T-helper 9 cell (primary cell): ENCODE results near the gene NSDHL.
"Not testable (repeated sequence)": the region's sequence is repeated elsewhere in the genome, so short reads cannot be mapped to it uniquely, and the experiment has no call there.

ENCODE experiments used
- DNase-seq: peaks from one replicate; pipeline ENCODE4 v3.0.0-alpha.2; 2020

NSDHL gene

DNA sequence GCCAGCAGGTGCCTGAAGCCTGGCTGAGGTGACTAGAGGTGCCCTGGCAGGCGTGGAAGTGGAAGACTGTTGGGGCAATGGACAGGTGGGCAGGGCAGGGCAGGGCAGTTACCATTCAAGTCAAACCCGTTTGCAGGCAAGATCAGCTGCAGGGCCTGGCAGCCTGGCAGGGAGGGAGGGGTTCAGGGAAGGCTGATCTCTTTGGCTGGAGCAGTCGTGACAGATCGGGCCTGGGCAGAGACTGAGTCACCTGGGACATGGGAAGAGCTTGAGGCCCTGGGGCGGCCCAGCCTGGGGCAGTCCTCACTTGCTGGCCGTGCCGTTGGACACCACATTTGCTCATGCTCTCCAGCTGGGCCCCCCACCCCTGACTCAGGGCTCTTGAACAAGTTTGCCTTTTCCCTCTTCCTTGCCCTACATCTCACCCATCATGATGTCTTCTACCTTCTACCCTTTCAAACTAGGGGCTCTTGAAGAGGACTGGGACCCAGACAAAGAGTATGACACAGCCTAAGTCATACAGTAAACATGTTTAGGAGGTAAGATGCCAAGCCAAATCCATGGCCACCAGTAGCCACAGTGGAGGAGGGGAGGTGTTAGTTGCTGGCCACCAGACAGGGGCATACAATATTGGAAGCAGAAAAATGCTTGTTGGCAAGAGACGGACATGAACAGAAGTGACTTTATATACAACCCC, 65.0 kb downstream of the NSDHL start:
- no peak for DNase-seq

DNA sequence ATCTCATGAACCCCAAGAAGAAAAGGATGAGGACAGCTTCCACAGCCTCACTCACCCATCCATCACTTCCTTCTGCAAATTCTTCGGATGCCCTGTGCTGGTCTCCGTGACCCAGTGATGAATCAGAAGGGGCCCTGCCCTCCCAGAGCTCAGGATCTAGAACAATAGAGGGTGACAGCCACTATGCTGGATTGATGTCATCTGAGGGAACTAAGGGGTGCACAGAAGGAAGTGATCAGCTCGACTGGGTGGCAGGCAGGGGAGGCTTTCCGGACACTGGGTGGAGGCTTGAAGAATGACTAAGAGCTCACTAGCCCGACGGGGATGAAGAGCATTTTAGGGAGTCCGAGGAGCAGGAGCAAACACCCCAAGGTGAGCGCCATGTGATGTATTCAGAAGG, 65.6 kb downstream of the NSDHL start:
- no peak for DNase-seq

DNA sequence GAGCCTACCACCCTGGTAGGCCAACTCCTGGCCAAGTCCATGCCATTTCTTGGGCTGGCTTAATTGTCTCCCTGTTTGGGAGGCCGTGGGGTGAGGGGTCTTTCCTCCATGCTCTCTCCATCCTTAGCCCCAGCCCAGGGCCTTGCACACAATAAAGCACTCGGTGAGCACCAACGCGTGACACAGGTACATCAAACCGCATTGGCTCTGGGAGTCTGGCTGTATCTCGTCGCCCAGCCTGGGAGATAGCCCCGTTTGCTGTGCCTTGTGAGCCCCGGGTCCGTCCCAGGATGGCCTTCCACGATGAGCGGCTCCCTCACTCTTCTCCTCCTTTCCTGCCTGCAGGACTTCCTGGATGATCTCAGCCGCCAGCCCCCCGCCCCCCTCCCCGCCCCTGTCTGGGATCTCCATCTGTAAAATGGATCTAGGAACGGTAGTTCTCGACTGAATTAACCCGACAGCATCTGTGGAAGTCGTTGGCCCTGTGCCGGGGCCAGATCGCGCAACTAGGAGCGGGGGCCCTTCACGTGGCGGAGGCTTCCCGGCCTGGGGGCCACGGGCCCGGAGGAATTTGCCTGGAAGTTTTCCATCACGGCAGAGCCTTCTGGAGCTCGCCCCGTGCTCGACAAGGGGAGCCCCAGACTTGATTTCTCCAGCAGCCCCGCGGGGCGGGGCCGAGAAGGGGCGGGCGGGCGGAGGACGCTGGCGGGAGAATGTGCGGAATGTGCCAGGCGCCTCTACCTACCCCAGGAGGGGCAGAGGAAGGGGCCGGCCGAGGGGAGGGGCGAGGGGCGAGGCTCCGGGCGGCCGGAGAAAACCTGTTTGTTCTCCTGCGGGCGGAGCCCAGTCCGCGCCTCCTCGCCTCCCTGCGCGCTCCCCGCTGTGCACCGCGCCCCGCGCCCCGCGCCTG, 66.6 kb downstream of the NSDHL start, which contains the start of gene ZNF185:
Gene ZNF185 (plus strand): TSS at position 846 of the 910 bp plus-strand sequence. CDS start 16,423 bp downstream, outside the sequence.
- no peak for DNase-seq

DNA sequence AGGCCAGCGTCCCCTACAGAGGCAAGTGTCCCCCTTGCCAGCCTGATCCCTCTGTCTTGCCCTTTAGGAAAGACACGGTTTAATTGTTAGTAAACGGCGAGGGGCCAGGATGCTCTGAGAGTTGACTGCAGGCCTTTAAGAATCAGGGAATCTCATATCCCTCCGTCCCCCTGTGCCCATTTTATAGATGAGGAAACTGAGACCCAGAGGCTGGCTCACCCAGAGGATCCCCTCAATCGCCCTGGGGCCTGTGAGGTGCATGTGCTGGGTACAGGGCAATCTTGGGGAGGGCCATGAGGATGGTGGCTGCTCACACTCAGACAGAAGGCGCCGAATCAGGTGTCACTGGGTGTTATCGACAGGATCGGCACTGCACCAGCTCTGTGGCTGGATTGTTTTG, 67.6 kb downstream of the NSDHL start:
- no peak for DNase-seq

DNA sequence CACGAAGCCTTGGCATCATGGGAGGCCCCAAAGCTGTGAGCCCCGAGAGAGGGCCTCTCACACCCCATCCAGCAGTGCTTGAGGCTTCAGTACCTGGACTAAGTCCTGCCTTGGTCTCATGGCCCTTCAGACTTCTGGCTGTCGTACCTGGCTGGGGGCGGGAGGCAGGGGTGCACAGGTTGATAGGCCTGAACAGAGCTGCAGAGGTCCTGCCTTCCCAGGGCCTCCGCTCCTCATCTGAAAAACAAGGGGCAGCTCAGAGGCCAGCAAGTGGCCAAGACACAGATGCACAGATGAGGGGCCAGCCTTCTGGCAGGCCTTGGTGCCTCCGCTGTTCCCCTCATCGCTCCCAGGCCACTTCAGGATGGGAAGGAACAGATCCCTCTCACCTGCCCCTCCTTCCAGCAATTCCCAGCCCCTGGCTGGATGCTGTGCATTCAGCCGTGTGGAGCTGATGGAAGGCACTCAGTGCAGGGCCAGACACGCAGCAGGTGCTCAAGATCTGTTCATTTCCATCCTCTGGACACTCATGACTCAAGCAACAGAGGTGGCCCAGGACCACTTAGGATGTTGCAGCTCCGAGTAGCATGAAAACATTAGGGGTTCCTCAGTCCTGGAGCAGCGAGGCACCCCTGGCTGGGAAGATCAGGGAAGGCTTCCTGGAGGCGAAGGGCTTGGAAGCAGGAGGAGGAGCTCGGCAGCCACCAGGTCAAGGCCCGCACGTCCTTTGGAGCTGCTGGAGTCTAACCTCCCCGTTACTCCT, 68.4 kb downstream of the NSDHL start:
- DNase-seq, result no peak

DNA sequence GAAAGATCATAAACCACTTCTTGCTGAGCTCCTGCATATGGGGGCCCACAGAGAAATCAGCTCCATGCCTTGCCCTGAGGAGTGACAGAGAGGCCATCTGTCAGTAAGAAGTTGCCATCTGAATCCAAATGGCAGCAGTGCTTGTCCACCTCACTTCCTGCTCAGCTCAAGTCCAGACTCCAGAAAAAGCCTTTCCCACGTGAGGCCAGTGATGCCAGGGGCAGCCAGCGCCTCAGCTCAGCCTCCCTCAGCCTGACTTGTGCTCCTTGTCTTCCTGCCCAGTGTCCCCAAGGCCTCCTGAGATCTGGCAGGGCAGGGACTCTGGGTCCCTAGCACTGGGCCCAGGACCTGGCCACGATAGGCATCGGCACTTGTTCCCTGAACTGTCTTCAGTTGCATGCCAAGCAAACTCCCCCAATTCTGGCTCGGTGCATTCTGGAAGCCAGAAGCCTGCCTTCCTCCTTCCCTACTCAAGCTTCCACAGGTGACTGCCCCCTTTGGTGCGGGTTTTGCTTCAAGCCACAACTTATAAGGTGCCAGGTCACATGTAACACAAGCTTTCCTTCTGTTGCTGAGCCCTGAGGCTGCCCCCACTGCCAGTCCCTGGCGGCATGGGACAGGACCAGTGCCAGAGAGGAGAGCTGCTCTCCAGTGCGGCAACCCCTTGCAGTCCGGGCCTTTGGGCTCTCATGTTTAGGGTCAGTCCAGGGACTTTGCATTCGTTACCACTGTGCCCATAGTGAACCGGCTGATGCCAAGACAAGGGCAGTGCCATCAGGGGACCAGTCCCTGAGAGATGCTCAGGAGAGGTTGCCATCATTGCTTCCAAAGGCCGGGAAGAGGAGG, 69.2 kb downstream of the NSDHL start:
- DNase-seq, result no peak

DNA sequence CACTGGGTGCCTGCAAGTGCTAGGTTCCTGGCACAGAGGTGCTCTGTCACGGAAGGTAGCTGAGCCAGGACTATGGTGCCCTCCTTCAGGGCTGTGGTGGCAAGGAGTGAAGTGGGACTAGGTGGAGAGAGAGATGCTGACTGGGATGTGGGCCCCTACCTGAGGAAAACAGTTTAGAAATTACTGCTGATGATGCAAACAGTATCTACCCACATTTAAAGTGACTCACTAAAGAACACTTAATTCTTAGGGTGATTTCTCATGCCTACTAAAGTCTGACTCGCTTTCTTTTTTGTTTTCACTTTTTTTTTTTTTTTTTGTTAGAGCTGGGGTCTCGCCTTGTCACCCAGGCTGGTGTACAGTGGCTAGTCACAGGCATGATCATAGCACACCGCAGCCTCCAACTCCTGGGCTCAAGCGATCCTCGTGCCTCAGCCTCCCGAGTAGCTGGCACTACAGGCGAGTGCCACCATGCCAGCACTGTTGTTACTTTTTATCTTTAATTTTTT, 70.1 kb downstream of the NSDHL start:
- DNase-seq, result no peak

DNA sequence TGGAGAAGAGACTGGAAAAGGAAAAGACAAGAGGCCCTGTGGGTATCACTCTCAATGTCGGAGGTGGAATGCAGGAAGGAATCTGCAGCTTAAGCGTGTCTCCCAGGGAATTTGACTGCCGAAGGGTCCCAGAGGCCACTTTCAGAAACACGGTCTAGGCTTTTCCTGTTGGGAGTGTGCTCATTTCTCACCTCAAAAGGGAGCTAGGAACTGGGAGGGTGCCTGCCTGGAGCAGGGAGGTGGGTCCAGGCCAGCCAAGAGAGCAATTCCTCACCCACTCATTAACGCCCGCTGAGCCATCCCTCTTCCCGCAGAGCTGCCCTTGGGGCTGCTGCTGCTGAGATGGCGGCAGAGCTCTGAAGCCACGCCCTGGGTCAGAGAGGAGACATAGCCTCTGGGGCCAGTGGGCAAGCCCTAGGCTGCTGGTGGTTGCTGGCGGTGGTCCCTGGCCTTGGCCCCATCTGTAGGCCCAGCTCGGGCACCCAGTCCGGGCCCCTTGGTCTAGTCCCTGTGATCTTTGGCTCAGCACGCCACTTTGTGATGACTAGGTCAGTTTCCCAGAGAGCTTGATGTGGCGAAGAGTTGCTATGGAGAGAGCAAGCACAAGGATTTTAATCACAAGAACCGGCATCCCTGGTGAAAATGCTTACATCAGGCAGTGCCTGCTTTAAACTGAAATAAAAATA, 71.1 kb downstream of the NSDHL start:
- DNase-seq, result no peak

DNA sequence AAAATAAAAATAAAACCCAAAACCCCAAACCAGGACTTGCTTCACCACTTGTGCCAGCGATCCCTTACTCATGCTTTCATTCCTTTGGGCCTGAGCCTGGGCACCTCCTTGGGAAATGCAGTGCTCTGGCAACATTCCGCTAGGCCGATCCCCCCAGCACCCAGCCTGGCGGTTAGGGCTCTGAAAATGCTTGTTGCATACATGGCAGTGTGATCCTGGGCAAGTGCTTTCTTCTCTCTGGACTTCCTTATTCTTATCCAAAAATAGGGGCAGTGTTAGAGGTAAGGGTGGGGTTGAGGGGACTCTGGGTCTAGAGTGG, 71.6 kb downstream of the NSDHL start:
- no peak for DNase-seq

DNA sequence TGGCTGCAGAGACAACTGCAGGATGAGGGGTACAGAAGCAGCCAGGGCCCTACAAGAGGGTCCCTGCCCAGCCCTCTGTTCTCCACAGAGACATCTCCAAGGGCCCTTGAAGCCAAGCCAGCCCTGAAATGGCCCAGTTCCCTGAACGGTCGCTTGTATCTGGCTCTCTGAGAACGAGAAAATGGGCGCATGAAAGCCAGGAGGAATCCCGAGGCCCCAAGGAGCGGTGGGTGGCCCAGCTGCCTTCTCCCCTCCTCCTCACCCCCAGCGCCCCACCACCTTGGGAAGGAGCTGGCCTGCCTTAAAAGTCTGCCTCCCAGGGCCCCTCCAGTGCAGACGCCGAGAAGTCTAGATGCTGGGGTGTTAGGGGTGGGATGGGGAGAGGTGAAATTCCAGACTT, 72.7 kb downstream of the NSDHL start:
- no peak for DNase-seq

DNA sequence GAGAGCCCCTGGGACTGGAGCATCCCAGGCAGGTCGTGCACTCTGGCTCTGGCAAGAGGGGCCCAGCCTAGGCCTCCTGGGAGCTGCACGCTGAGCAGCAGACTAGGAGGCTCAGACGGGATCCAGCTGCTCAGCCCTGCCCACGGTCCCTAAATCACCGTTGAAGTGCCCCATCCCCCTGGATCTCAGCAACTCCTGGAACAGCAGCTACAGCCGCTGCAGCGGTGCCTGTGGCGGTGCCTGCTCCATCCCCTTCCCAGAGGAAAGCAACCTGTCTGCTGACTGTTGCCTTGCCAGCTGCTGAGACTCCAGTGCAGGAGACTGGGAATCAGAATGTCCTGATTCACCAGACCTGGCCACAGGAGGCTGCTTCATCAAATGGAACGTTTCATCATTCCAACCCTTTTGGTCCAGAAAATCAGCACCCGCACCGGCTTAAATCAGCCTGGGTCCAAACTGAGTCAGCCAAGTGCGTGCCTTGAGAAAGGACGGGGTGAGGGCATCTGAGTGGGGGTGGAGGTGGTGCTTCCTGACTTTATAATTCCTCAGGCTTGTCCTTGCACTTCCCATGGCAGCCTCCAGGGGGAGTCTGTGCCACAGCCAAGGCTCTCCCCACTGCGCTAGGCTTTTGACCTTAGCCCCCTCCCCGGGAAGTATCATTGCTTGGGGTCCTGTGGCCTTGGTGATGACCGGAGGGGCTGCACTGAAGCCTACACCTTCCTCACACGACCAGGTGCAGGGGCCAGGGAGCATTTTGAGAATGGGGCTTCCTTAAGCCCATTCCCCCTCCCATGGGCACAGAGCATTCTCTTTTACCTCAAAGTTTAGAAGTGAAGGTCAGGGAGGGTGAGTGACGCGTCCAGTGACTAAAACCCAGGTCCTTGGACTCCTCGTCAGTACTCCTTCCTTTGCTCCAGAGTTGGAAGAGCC, 73.6 kb downstream of the NSDHL start:
- peak; percentile 35 for DNase-seq

DNA sequence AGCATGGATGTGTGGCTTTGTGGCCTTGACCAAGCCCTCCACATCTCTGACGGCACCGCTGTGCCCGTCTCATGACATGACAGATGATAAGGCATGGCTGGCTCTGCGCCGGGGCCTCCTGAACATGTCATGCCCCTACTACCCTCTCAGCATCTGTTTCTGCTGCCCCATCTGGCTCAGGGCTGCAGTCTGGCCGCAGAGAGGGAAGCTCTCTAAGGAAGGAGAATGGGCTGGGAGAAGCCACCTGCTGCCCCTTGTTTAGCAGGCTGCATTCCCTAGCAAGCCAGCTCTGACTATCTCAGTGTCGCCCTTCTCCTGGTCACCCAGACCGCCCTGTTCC, 74.2 kb downstream of the NSDHL start:
- DNase-seq, result no peak

DNA sequence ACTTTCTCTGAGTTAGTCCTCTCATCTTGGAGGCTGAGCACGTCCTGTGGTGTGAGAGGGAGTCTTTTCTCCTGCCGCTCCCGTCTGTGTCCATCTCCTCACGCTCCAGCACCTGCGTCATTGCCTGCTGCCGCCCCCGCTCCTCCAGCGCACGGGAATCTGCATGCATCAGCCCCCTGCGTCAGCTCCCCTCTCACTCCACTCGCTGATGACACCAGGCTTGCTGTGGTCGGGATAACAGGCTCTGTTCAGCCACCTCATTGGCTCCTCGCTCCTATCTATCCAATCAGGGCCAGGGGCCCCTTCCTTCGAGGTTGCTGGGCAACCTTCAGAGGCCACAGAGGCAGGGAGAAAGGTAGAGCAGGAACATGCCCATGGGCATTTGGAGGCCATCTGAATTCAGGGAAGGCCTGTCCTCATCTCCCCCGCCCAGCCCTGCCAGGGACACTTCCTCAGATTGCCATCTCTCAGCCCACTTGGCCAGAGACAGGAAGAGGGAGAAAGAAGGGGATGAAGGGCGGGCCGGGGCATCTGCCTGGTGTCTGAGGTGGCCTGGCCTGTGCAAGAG, 76.3 kb downstream of the NSDHL start:
- no peak for DNase-seq

DNA sequence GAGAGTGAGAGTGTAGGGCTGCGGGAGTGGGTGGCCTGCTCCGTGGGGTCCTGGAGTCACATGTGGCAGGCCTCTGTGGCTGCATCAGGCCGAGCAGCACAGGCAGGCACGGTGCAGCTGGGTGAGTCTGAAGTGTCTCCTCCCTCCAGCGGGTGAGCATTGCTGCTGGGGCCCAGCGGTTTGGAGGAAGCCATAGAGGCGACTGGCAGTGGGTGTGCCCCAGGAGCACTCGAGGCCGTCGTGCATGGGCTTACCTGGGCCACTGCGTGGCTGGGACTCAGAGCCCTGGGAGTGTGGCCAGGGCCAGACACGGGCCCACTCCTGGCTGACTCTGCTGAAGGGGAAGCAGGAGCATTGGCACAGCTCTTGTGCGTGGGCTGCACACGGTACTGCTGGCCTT, 77.6 kb downstream of the NSDHL start:
- DNase-seq, result no peak

DNA sequence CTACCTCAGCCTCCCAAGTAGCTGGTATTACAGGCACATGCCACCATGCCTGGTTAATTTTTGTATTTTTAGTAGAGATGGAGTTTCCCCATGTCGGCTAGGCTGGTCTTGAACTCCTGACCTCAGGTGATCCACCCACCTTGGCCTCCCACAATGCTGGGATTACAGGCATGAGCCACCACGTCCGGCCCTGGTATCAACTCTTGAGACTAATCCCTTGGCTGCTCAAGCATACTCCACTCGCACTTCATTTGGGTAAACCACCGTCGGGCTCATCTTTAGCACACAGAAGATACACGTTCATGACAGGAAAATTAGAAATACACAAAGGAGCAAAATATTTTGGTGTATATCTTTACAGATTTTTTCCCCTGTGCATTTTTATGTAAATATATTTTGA, 79.2 kb downstream of the NSDHL start:
- DNase-seq, result not testable (repeated sequence)

DNA sequence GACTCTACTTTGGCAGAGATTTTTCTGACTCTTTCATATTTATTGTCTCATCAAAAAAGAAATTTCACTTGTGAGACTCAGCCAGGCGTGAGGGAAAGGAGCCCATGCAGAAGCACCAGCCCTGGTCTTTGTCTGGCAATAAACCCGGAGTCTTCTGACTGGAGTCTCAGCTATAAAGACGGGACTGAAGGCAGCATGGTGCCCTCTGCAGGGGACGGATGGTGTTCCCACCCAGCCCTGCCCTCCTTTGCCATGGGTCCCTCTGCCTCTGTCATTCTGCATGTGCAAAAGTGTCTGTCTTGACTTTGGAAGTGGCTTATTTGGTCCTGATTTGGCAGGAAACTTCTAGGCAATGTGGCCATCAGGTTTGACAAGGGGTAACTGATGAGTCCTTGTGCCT, 81.2 kb downstream of the NSDHL start:
- DNase-seq, result no peak

DNA sequence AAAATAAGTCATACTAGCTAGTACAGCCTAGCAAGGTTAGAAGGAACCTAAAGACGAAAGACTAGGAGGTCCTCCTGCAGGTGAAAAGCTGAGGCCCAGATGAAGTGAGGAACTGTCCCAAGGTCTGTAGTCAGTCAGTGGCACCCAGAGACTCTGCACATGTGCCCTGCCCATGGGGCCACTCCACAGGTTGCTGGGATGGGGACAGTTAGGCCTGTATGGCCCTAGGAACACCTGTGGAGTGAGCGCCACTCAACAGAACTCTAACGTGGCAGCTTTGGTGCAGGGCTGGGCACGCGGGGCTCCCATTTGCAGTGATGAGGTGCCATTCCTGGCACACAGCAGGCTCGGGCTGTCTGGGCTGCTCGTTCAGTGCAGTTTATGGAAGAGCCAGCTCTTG, 81.8 kb downstream of the NSDHL start:
- no peak for DNase-seq

DNA sequence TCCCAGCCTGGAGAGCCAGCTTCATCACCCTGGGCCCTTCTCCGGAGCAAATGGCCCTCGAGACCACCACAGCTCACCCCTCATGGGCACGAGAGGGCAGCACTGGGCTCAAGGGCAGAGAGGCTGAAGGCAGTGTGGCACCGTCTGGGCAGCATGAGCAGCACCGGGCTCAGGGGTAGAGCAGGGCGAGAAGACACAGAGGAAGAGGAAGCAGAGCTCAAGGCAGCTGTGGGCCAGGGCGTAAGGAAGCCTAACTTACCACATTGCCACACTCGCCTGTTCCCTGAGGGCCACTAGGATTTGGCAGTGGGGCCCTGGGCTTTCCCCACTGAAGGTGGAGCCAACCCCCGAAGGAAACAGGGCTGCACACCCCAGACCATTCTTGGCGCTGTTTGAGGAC, 82.5 kb downstream of the NSDHL start:
- no peak for DNase-seq

DNA sequence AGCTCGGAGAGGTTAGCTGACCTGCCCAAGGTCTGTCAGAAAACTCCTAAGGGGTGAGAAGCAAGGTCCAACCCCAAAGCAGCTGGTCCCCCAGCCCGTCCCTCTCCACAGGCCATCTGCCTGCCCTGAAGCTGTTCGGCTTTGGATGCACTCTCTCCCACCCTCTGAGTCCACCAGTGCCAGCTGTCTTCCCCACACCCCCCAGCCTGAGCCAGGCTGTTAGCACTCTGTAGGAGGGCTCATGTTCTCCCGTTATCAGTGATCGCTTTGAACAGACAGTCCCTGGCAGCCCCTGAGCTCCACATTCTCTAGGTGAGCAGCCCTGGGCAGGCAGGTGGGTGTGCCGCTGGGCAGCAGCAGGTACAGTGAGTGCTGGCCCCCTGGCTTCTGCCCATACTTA, 83.0 kb downstream of the NSDHL start:
- no peak for DNase-seq

DNA sequence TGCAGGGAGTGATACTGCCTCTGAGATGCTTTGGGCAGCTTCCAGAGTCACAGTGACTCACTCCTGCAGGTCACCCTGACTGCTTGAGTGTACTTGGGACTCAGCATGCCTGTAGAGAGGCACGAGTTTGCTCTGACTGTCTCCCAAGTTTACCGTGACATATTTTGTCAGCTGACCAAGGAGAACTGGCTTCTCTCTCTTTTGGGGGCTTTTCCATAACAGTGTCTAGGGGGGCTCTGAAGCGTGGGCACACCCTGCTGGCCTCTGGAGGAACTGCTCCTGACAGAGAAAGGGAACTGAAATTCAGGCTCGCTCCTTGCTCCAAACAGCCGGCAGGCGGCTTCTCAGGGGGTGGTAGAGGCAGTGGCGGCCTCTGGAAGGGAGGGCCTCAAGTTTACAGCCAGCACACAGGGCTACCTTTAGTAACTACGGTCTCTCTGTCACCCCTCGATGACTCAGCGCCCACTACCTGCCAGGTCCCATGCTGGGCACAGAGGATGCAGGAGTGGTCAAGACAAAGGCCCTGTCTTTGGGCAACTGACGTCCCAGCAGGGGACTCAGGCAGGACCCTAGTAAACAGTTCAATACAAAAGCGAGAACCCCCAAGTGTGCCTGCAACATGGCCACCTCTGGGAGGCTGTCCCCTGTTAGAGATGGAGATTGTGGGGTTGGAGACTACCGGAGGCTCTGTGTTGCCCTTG, 84.8 kb downstream of the NSDHL start:
- no peak for DNase-seq
